Neuronal stem cell (in vitro differentiated cells): ENCODE results near the gene PRRC2B.

ENCODE experiments used
- DNase-seq: peaks from one replicate; pipeline ENCODE4 v3.0.0-alpha.2; 2013; ENCODE audit warnings: low spot score
- H2AFZ ChIP-seq: one replicate; pipeline ENCODE4 v1.6.1; 2013; ENCODE audit warnings: mild to moderate bottlenecking, low read length, inconsistent platforms
- H2AK5ac ChIP-seq: 2 replicates; pipeline ENCODE4 v1.6.1; 2013; ENCODE audit warnings: low read depth, mild to moderate bottlenecking, inconsistent platforms, low read length, moderate library complexity, mixed read lengths
- H2BK120ac ChIP-seq: 2 replicates; pipeline ENCODE4 v1.6.1; 2013; ENCODE audit warnings: low read depth, mild to moderate bottlenecking, inconsistent platforms, low read length, moderate library complexity, mixed read lengths
- H2BK12ac ChIP-seq: one replicate; pipeline ENCODE4 v1.6.1; 2013; ENCODE audit warnings: low read length, inconsistent platforms
- H2BK15ac ChIP-seq: 2 replicates; pipeline ENCODE4 v1.6.1; 2013; ENCODE audit warnings: mild to moderate bottlenecking, low read length, inconsistent platforms, mixed read lengths
- H2BK5ac ChIP-seq: one replicate; pipeline ENCODE4 v1.6.1; 2013; ENCODE audit warnings: inconsistent platforms, mild to moderate bottlenecking, low read length, moderate library complexity
- H3K14ac ChIP-seq: one replicate; pipeline ENCODE4 v1.6.1; 2013; ENCODE audit warnings: low read length, inconsistent platforms
- H3K18ac ChIP-seq: 2 replicates; pipeline ENCODE4 v1.6.1; 2013; ENCODE audit warnings: low read length, inconsistent platforms
- H3K23ac ChIP-seq: 2 replicates; pipeline ENCODE4 v1.6.1; 2013; ENCODE audit warnings: low read depth, mild to moderate bottlenecking, mixed read lengths, low read length, inconsistent platforms; ENCODE audit not compliant: poor library complexity
- H3K27ac ChIP-seq: replicated peaks from 3 replicates; pipeline ENCODE4 v1.5.1; 2013; ENCODE audit warnings: low read length, inconsistent platforms
- H3K27me3 ChIP-seq, 3 experiments: 2 replicates each; pipeline ENCODE4 v1.6.1; 2013; ENCODE audit warnings: low read length in 3 of 3, mild to moderate bottlenecking in 2 of 3, inconsistent platforms in 1 of 3, low read depth in 1 of 3, mixed read lengths in 1 of 3, moderate library complexity in 1 of 3; ENCODE audit not compliant: control insufficient read depth in 3 of 3, insufficient read depth in 3 of 3
- H3K36me3 ChIP-seq, 2 donors: replicated peaks in 1 of 2; 2 replicates each; pipeline ENCODE4 v1.6.1; 2013; ENCODE audit warnings: low read length in 2 of 2; ENCODE audit not compliant: control insufficient read depth in 2 of 2, insufficient read depth in 2 of 2
- H3K4ac ChIP-seq: 2 replicates; pipeline ENCODE4 v1.6.1; 2013; ENCODE audit warnings: inconsistent platforms, mild to moderate bottlenecking, low read length, moderate library complexity
- H3K4me1 ChIP-seq, 2 donors: 1 replicate in 1 of 2; 2 replicates in 1 of 2; pipeline ENCODE4 v1.6.1; 2013; ENCODE audit warnings: low read length in 2 of 2, low read depth in 1 of 2; ENCODE audit not compliant: control insufficient read depth in 2 of 2, insufficient read depth in 1 of 2
- H3K4me2 ChIP-seq: one replicate; pipeline ENCODE4 v1.6.1; 2013; ENCODE audit warnings: mild to moderate bottlenecking, low read length, inconsistent platforms; ENCODE audit not compliant: insufficient read depth, poor library complexity, severe bottlenecking
- H3K4me3 ChIP-seq, 2 donors: 2 replicates each; pipeline ENCODE4 v1.5.1; 2013; ENCODE audit warnings: low read length in 2 of 2, mild to moderate bottlenecking in 2 of 2, inconsistent platforms in 1 of 2, moderate library complexity in 1 of 2
- H3K79me1 ChIP-seq: one replicate; pipeline ENCODE4 v1.6.1; 2013; ENCODE audit warnings: low read depth, mild to moderate bottlenecking, inconsistent platforms, low read length, moderate library complexity
- H3K9ac ChIP-seq: one replicate; pipeline ENCODE4 v1.6.1; 2013; ENCODE audit warnings: mild to moderate bottlenecking, low read depth, low read length, inconsistent platforms; ENCODE audit not compliant: poor library complexity
- H3K9me3 ChIP-seq, 2 donors: replicated peaks in 1 of 2; 2 replicates each; pipeline versions ENCODE3 to v1.6.1; 2013; ENCODE audit warnings: low read length in 2 of 2, mild to moderate bottlenecking in 2 of 2, inconsistent platforms in 1 of 2, low read depth in 1 of 2, mixed read lengths in 1 of 2, moderate library complexity in 1 of 2; ENCODE audit not compliant: control insufficient read depth in 2 of 2, insufficient read depth in 1 of 2
- H4K8ac ChIP-seq: one replicate; pipeline ENCODE4 v1.6.1; 2013; ENCODE audit warnings: low read depth, mild to moderate bottlenecking, inconsistent platforms, low read length, moderate library complexity
- H4K91ac ChIP-seq: one replicate; pipeline ENCODE4 v1.6.1; 2013; ENCODE audit warnings: low read length, low read depth, mild to moderate bottlenecking, inconsistent platforms; ENCODE audit not compliant: poor library complexity
- WGBS, 2 donors: extraction: QIAGEN DNeasy Blood & Tissue Kit; methylation state at CpG; one replicate each; pipeline ENCODE4 v1.1.7; 2013; ENCODE audit warnings: missing lambda C conversion rate in 2 of 2, mixed read lengths in 1 of 2; ENCODE audit not compliant: insufficient read length in 2 of 2, insufficient replicate concordance in 1 of 2; ENCODE audit errors: extremely low coverage in 2 of 2; 5-methylcytosine and 5-hydroxymethylcytosine counted together

Gene PRRC2B

GRCh38 chr9:131500939-131501541 is 107.2 kb downstream of the PRRC2B start:
- peaks cover 0 to 10% of the 10 kb centered on the region in 2 donors for H3K4me1 ChIP-seq
- no peak overlapping the region for H3K4me2 ChIP-seq
- H3K27me3 ChIP-seq: peaks cover 0 to 3% (median 0%) of the 10 kb centered on the region in 3 experiments
- H3K4me3 ChIP-seq: no peak overlapping the region
- no peaks in the 10 kb centered on the region for H3K79me1 ChIP-seq
- no peaks in the 10 kb centered on the region for H3K9me3 ChIP-seq
- no peak overlapping the region for H3K18ac ChIP-seq
- H2AK5ac ChIP-seq: no peak overlapping the region
- H4K8ac ChIP-seq: no peak overlapping the region
- H3K23ac ChIP-seq: no peak overlapping the region
- peak overlapping the region; percentile 12 for H3K27ac ChIP-seq
- H3K36me3 ChIP-seq: peaks cover 33 to 58% of the 10 kb centered on the region in 2 donors
- H3K9ac ChIP-seq: no peak overlapping the region
- H2BK15ac ChIP-seq: no peak overlapping the region
- no peak overlapping the region for H3K14ac ChIP-seq
- H2BK120ac ChIP-seq: no peak overlapping the region
- no peak overlapping the region for H2BK12ac ChIP-seq
- no peak overlapping the region for H2BK5ac ChIP-seq
- no peak overlapping the region for H4K91ac ChIP-seq
- H2AFZ ChIP-seq: no peak overlapping the region
- H3K4ac ChIP-seq: no peak overlapping the region
- WGBS, 2 donors: no CpG with 5 or more reads among the region's 5 CpGs
- no peak for DNase-seq

GRCh38 chr9:131502781-131503625 is 109.1 kb downstream of the PRRC2B start, which contains the start of gene POMT1:
Gene POMT1 (plus strand): TSS chr9:131502918. CDS start chr9:131504219, 1,301 bp downstream.
- no peaks in the 10 kb centered on the region for H3K9me3 ChIP-seq
- peak within 1 kb of the TSS; percentile 95 for H2AFZ ChIP-seq
- peaks cover 21 to 54% of the 10 kb centered on the region in 2 donors for H3K36me3 ChIP-seq
- H3K27ac ChIP-seq: peak within 1 kb of the TSS; percentile 77
- H3K14ac ChIP-seq: peak within 1 kb of the TSS; percentile 1
- peak; percentile 85 for DNase-seq
- H3K4me3 ChIP-seq: peak within 1 kb of the TSS; percentile 57 to 86
- peaks cover 0 to 3% (median 0%) of the 10 kb centered on the region in 3 experiments for H3K27me3 ChIP-seq
- no peak within 1 kb of the TSS for H4K91ac ChIP-seq
- H2AK5ac ChIP-seq: peak within 1 kb of the TSS; percentile 48
- no peak within 1 kb of the TSS for H4K8ac ChIP-seq
- peaks cover 0 to 10% of the 10 kb centered on the region in 2 donors for H3K4me1 ChIP-seq
- WGBS, 2 donors: no CpG with 5 or more reads among the region's 83 CpGs
- H2BK15ac ChIP-seq: peak within 1 kb of the TSS; percentile 19
- H3K79me1 ChIP-seq: no peaks in the 10 kb centered on the region
- H3K4me2 ChIP-seq: peak within 1 kb of the TSS; percentile 84
- peak within 1 kb of the TSS; percentile 96 for H3K9ac ChIP-seq
- peak within 1 kb of the TSS; percentile 17 for H2BK5ac ChIP-seq
- H3K23ac ChIP-seq: peak within 1 kb of the TSS; percentile 90
- no peak within 1 kb of the TSS for H2BK12ac ChIP-seq
- peak within 1 kb of the TSS; percentile 91 for H3K18ac ChIP-seq
- peak within 1 kb of the TSS; percentile 33 for H2BK120ac ChIP-seq
- H3K4ac ChIP-seq: peak within 1 kb of the TSS; percentile 23

- Histone ChIP-seq H3K27ac (no peak overlapping the region), H3K23ac (peak overlapping the region; percentile 90)
Observed at GRCh38 chr9:131503626-131504465, 110.0 kb downstream of the PRRC2B start.

More at GRCh38 chr9:131503626-131504465, 110.0 kb downstream of the PRRC2B start:
- Histone ChIP-seq H2AK5ac (peak overlapping the region; percentile 34), H3K4me2 (peak overlapping the region; percentile 84), H3K27me3 (peaks cover 0 to 3% (median 0%) of the 10 kb centered on the region in 3 experiments), H3K9me3 (no peaks in the 10 kb centered on the region), H2BK15ac (no peak overlapping the region), H3K9ac (peak overlapping the region; percentile 96), H3K4me3 (peak overlapping the region; percentile 57 to 86), H2BK12ac (no peak overlapping the region), H4K91ac (no peak overlapping the region), H4K8ac (no peak overlapping the region), H2BK5ac (no peak overlapping the region), H3K14ac (peak overlapping the region; percentile 1), H3K79me1 (no peaks in the 10 kb centered on the region), H2AFZ (peak overlapping the region; percentile 95), H3K18ac (peak overlapping the region; percentile 91), H3K36me3 (peaks cover 15 to 50% of the 10 kb centered on the region in 2 donors), H3K4ac (no peak overlapping the region), H3K4me1 (peaks cover 0 to 10% of the 10 kb centered on the region in 2 donors), H2BK120ac (peak overlapping the region; percentile 33)
- no peak for DNase-seq
- WGBS, 2 donors: no CpG with 5 or more reads among the region's 32 CpGs
